Measurements from ENCODE around the gene TFR2.

Gene TFR2

GRCh38 chr7:100641463-100641859 lies at the start of gene TFR2:
Gene TFR2 (minus strand): TSS chr7:100641552. CDS start chr7:100641509, 43 bp downstream.
- DNase-seq: no peak

- no peak for DNase-seq
These were observed 48.1 kb upstream of the TFR2 start for GRCh38 chr7:100689230-100690135.

DNA sequence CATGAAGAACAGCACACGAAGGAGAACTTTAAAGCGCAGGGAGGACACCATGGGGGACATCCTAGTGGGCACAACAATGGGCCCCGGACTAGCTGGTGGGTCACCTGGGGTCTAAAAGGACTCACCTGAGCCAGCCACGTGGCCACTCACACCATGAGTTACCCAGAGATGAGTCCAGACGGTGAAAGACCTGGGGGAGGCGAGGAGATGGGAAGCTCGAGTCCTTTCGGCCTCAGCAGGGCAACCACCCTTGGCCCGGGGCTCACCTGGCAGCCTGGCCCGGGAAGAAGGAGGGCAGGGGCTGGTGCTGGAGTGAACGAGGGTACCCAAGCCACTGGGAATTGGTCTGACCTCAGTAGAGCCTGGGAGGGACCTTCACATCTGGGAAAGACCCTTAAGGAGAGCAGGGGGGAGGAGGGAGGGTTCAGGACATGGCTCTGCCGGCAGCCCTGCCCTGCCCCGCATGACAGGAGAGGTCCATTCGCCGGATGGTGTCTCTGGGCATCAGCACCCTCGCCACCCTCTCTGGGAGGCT lies 47.0 kb upstream of the TFR2 start:
- no peak for DNase-seq

DNA sequence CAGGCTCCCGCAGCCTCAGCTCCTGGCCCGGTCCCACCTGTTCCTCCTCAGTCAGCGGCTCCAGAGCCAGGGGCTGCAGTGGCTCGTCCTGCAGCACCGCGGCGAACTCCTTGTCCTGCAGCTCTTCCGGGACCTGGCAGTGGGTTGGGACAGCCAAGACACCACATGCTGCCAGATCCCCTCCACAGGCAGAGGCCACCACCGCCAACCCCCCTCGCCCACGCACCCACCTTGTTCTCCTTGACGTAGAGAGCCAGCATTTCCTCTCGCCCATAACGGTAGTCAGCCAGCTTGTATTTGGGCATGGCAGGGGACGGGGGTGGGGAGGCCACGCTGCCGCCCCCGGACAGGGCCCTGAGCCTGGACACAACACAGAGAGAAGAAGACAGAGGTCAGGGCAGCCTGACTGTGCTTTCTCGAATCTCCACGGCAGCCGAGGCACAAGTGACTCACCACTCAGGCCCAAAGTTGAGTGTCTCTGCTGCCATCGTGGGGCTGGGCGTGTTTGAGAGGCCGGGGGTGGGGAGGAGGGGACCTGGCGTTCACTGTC lies 46.5 kb upstream of the TFR2 start:
- DNase-seq: no peak

DNA sequence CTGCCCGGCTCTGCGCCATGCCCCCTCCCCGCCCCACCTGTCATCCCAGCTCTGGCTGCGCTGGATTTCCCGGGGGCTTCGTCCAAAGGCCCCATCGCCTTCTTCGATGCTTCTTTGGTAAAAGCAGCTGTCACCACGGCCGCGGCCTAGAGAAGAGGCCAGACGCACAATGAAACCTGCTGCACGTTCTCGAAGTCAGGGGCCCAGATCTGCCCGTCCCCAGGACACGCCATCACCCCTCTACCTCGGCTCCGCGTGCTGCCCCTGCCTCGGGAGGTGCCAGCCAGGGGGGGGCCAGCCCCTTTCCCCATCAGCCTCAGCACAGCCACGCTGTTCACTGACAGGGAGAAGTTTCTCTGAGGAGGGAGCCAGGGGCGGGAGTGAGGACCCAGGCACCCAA lies 45.9 kb upstream of the TFR2 start:
- DNase-seq: no peak

DNA sequence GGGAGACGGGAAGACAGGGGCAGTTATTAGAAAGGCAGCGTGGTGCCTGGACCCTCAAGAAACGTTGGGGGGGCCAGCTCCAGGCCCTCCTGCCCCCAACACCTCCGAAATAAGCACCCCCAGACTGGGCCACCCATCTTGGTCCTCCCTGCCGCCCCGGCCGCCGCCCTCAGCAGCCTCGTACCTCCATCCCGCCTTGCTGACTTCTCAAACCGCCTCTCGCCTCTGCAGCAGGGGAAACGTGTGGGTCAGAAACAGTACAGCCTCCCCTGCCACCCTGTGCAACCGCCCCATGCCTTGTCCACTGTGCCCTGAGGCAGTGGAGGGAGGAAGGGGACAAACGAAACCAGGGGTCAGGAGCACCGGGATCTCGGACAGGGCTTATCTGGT lies 45.5 kb upstream of the TFR2 start:
- no peak for DNase-seq

DNA sequence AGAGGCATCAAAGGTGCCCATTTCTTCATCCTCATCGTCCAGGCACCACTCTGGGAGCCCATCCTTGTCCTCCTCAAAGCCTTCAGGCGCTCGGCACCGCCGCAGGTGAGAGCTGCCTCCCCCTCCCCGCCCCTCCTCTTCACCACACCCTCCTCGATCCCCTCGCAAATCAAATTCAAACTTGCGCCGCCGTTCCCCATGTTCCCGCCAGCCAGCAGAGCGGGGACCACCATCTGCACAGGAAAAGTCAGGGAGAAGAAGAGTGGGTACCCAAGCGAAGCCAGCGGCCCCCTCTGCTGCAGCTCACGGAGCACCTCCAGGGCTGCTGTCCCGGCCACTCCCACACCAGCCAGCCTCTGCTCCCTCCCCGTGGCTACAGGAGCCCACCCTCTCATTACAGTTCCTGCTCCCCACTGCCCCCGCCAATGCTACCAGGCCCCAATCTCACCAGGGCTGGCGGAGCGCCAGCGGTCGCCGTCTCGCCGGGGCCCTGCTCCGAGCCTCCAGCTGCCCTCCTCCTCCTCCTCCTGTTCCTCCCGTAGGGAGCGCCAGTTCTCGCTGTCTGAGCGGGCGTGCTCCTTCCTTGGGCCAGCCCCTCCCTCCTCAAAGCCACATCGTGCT lies 45.0 kb upstream of the TFR2 start:
- DNase-seq: no peak

DNA sequence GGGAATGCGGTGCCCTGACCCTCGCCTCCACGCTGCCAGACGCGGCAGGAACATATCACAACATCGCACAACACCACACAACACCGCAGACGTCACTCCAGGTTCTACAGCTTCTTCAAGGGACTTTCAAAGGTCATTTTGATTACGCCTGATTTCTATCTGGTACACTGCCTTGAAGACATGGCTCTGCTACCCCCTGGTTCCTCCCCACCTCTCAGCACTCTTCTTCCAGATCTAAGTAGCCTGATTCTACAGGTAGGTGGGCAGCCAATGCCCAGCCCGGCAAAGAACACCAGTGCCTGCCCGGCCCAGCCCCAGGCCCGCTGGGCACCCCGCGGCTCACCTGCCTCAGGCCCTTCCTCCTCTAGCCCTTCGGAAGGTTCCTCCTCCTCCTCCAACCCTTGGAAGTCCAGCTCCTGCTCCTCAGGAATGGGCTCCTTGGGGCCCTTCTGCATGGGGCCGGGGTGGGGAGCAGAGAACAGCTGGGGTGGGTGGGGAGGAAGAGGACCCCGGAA lies 44.3 kb upstream of the TFR2 start:
- no peak for DNase-seq

DNA sequence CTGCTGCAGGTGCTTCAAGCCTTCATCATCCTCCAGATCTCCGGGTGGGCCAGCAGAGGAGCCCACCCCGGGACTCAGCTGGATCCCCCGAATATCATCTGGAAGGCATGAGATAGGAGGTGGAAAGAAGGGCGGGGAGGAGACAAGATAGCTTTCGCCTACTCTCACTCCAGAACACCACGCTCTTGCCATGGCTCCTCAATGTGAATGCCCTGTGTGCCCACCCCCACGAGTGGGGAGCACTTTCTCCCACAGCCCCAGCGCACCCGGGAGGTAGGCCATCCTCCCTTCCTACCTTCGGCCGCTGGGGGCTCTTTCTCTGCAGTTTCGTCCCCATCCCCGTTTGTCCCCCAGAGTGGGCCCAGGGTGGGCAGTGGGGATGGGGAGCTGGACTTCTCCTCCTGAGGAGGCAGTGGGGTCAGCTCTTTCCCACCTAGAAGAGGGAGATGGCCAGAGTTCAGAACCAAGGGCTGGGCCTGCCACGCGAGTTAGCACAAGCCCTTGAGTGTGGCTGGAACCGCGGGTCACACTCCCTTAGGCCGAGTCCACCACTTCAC lies 43.8 kb upstream of the TFR2 start:
- DNase-seq: no peak

GRCh38 chr7:100684534-100685042 lies 43.2 kb upstream of the TFR2 start:
- no peak for DNase-seq

DNA sequence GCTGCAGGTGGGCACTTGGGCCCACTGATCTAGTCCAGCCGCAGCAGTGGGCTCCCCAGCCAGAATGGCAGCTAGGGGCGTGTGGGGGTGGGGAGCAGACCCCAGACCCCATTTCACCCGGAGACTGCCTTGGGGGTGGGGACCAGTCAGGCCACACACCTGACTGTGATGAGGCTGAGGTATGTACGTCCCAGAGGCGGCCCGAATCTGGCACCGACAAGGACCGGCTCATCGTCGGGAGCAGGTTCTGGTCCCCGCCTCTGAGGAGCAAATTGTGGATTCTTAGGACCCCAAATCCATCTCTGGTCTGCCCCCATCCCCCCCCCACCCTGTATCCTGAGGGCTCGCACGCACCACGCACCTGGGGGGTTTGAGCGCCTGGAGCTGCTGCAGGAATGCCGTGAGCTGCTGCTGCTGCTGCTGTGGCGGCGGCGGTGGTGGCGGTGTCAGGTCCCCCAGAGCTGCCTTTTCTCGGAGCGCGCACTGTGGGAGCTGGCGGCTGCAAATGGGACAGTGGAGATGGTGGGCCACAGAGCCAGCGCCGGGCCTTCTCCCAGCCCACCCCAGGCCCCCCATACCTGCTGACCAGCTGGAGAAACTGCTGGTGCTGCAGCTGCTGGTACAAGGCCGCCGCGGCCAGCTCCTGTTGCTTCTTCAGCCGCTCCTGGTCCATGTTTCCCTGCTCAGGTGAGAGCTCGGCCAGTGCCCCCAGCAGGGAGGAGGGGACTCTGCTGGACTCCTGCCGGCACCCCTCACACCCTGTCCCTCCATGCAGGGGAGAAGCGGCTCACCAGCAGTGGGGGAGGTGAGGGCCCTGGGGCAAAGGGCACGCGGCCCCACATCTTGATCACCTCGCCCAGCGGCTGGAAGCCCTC lies 42.5 kb upstream of the TFR2 start:
- DNase-seq: no peak

GRCh38 chr7:100682991-100683658 lies 41.8 kb upstream of the TFR2 start:
- DNase-seq: no peak

DNA sequence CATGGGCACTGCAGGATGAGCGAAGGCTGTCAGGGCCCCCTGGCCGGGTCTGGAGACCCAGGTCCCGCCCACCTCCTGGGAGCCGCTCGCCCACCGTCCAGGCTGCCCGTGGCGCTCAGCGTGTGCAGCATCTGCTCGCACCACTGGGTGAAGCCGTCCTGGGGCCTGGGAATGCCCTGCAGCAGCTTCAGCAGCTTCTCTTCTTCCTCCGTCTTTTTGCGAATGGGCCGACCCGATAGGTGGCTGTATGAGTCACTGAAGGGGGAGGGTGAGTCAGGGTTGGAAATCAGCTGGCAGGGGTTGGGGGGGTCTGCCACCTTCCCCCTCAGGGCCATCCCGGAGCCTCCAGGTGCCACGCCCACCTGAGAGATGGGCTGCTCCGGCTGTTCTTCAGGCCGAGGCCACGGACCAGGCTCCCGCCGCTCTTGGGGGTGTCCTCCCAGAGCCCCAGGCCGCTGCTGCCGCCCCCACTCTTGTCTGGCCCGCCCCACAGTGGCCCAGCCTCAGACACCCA lies 40.9 kb upstream of the TFR2 start:
- no peak for DNase-seq

DNA sequence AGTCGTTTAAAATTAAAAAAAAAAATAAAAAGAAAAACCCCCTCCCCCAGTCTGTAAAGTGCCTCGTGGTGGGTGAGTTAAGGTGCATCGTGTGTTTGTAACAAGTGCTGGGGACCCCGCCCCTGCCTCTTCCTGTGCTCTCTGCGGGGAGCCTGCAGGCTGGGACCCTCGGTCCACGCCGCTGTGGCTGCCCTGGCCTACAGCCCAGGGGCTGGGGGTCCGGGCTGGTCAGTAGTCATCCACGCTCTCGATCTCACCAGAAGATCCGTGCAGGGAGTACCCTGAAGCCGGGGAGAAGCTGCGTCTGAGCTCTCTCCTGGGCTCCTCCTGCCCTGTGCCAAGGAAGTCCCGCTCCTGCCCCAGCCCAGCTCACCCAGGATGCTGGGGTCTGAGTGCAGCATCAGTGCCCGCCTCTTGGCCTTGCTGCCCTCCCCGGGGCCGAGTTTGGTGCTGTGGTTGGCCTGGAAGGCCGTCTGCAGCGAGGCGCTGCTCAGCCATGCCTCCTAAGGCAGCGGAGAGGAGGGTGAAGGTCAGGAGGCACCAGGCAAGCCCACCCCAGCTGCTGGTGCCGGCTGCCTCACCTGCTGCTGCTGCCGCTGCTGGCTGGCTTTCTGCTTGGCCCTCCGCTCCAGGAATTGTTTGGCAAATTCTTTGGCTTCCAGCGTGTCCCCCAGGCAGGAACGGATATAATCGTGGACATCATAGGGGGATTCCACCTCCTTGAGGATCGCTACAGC lies 40.3 kb upstream of the TFR2 start:
- DNase-seq: no peak

DNA sequence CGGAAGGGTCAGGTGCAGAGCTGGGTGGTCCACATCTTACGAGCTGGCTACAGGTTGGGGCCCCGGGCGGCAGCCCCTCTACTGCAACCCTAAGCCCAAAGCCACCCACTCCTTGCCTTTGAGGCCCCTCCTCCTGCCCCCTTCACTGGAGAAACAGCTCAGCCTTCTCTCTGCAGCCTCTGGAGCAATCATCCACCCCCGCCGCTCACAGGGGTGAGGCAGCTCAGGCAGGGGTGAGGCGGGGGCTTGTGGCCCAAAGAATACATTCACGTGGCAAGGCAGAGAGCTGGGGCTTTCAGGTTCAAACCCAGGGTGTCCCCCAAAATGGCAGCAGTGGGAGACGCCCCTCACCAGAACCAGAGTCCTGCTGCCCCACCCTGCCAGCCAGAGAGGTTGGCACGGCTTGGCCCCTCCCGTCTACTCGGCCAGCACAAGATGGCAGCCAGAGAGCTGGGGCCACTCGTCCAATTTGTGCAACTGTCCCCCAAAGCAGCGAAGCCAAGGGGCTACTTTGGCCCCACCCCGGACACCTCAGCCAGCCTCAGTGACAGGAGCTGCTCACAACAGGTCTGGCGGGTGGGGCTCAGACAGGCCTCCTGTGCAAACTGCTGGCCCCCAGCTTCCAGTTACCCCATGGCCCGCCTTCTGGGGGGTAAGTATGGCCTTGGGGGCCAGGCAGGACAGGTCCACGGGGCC lies 39.4 kb upstream of the TFR2 start:
- no peak for DNase-seq

- DNase-seq: no peak
These were observed 38.7 kb upstream of the TFR2 start for GRCh38 chr7:100679927-100680575.

DNA sequence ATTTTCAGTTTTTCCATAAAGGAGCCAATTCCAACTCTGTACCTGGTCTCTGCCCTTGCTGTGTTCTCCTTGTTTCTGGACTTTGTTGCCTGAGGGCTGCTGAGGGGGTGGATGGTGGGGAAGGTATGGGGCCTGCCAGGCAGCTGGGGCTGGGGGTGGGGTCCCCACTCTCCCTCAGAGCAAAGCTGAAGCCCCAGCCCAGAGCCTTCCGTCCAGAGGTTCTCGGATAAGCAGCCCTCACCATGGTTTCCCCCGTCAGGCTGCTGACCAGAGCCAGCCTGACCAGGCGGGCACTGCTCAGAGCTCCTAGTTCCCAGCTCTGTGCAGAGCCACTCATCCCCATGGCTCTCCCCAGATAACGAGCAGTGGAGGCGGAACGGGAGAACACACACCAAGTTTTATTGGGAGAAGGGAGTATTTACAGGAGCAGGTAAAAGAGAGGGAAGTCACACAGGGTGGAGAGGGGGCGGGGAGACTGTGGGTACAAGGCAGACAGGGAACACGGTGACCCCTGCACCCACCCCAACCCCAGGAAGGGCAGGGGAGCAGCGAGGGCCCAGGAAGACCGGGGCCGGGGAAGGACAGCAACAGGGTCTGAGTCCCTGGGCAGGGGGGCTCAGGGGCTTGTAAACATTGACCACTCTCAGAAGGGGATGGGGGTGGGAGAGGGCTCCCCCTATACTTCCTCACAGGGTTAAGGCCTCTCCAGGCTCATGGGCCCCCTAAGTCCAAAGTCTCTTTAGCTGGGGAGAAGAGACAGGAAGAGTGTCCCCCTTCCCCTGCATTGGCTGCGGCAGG lies 38.0 kb upstream of the TFR2 start:
- DNase-seq: no peak

- no peak for DNase-seq
These were observed 37.1 kb upstream of the TFR2 start for GRCh38 chr7:100678291-100678984.

Data from NCI-H2081 (cell line).